IPS DF 19.7 (cell line): ENCODE results near the gene RMP24.

Experiments
- DNase-seq: peaks from one replicate; pipeline ENCODE4 v3.0.0-alpha.2; 2013; ENCODE audit warnings: low read depth, low spot score

Gene RMP24

GRCh38 chr18:36028859-36029258 is 56.4 kb downstream of the RMP24 start:
- no peak for DNase-seq
